ENCODE data around the gene PTBP1.

Gene PTBP1

DNA sequence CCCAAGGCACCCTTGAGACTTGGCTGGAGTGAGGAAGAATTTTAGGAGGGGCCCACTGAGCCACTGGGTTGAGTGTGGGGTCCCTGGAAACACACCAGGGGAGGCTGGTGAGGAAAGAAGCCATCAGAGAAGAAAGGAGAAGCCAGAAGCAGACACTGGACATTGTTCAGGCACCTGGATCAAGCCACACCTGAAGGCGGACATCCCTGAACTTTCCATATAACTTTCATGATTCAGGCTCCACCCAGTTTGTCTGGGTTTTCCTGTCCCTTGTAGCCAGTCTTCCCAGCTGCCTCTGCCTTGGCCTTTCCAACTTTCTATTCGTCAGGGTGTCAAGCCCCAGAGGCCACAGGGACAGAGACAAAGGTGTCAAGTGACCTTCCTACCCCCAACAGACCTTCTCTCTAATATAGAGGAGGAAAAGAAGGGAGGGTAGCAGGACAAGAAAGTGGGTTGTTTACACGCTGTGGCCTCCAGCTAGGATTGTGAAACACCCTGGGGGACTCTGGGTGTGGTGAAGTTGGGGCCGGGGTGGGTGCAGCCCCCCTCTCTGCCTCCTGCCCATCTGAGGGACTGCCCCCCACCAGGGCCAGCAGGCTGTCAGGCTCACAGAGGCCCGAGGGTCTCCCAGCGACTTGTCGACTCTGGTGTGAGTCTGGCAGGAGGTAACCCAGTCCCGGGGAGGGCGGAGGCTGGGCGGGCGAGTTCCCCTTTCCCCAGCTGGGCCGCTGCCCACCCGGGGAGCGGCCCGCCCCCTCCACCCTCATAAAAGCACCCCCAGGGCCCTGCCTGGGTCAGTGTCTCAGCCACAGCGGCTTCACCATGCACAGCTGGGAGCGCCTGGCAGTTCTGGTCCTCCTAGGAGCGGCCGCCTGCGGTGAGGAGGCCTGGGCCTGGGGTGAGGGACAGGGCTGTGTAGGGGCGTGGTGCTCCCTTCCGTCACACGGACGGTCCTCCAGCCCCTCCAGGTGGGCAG, 61.9 kb downstream of the PTBP1 start, which contains the start of gene CFD:
Gene CFD (plus strand): TSS at position 797 of the 976 bp plus-strand sequence. CDS start 26 bp downstream, at position 823.
- DNase-seq: no peak

DNA sequence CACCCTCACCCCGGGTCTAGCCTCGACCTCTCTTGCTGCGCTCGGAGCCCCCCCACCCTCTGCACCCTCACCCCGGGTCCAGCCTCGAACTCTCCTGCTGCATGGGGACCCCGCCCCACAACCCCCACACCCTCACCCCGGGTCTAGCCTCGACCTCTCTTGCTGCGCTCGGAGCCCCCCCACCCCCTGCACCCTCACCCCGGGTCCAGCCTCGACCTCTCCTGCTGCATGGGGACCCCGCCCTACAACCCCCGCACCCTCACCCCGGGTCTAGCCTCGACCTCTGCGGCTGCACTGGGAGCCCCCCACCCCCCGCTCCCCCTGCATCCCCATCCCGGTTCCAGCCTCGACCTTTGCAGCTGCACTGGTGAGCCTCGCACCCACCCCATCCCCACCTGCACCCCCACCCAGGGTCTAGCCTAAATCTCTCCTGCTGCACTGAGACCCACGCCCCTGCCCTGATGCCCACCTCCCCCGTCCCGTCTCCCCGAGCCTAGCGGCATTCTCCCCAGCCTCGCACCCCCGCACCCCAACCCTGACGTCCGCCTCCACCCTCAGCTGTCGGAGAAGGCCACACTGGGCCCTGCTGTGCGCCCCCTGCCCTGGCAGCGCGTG, 64.0 kb downstream of the PTBP1 start:
- no peak for DNase-seq
